MCF 10A (cell line): ENCODE measurements around the gene PHC3. TPM values are rescaled to one million over a fixed set of nuclear protein-coding genes. Genes with fewer than 3 reads are reported as not detected.

Source experiments
- BruUV-seq: library from RNA; stranded (reverse); fragments of 400-500 nt; replicated peaks from 2 replicates; lab custom pipeline; 2021; lab: Mats Ljungman, UMichigan
- CTCF ChIA-PET: fragments of 300-600 bp; sonication (Branson Sonifier 250); formaldehyde crosslinking; extraction: SDS; loops from one replicate; lab custom pipeline; 2021; ENCODE audit warnings: antibody characterized with exemption, inconsistent platforms; lab: Yijun Ruan, JAX
- POLR2A ChIA-PET: fragments of 300-600, 350-650 bp; sonication (Branson Sonifier 250); formaldehyde crosslinking; extraction: SDS; loops from one replicate; lab custom pipeline; 2020; ENCODE audit warnings: antibody characterized with exemption, inconsistent platforms; lab: Yijun Ruan, JAX
- DNase-seq: peaks from one replicate; pipeline ENCODE4 v3.0.0-alpha.2; 2018; ENCODE audit not compliant: unreplicated experiment
- H3K27ac Mint-ChIP-seq: one replicate; pipeline ENCODE4 v1.8.0; 2022; ENCODE audit warnings: mild to moderate bottlenecking, low read depth, mixed read lengths; ENCODE audit not compliant: unreplicated experiment
- H3K27me3 Mint-ChIP-seq: one replicate; pipeline ENCODE4 v1.8.0; 2022; ENCODE audit warnings: mixed read lengths; ENCODE audit not compliant: insufficient read depth, unreplicated experiment
- H3K36me3 Mint-ChIP-seq: one replicate; pipeline ENCODE4 v1.8.0; 2022; ENCODE audit warnings: mild to moderate bottlenecking, moderate library complexity, mixed read lengths; ENCODE audit not compliant: insufficient read depth, unreplicated experiment
- H3K4me1 Mint-ChIP-seq: one replicate; pipeline ENCODE4 v1.8.0; 2022; ENCODE audit warnings: mixed read lengths; ENCODE audit not compliant: insufficient read depth, unreplicated experiment
- H3K4me3 Mint-ChIP-seq: one replicate; pipeline ENCODE4 v1.8.0; 2022; ENCODE audit warnings: mild to moderate bottlenecking, moderate library complexity, mixed read lengths; ENCODE audit not compliant: unreplicated experiment
- H3K9me3 Mint-ChIP-seq: one replicate; pipeline ENCODE4 v1.8.0; 2022; ENCODE audit warnings: mixed read lengths; ENCODE audit not compliant: unreplicated experiment
- CTCF ChIP-seq: fragments of 200-600 bp; IDR thresholded peaks from one replicate; pipeline ENCODE4 v1.8.0; 2022; ENCODE audit warnings: antibody characterized with exemption, mild to moderate bottlenecking; ENCODE audit not compliant: unreplicated experiment
- intact Hi-C: fragments of 100-400 bp; cut with micrococcal nuclease; formaldehyde crosslinking; loops from 2 replicates; pipeline ENCODE4 v1.14.1; 2022
- total RNA-seq: library from RNA; stranded (reverse); gene quantifications from 2 replicates; pipeline ENCODE4 v1.2.3, GENCODE V29; 2022

PHC3 gene
- total RNA-seq, 1 experiment from 2014 or later: 54.3 TPM

GRCh38 chr3:170137986-170138385 lies 43.5 kb downstream of the PHC3 start:
- Mint-ChIP-seq H3K4me3 (no peak overlapping the region), H3K27me3 (no peaks in the 10 kb centered on the region), H3K9me3 (no peaks in the 10 kb centered on the region), H3K4me1 (no peaks in the 10 kb centered on the region), H3K27ac (no peak overlapping the region), H3K36me3 (peaks cover 65% of the 10 kb centered on the region)
- ChIA-PET POLR2A (no interaction called here), CTCF (interaction anchor here (1.9 kb wide), 1 partner anchor 9 kb away, joined by 8 read pairs; no protein-coding TSS in a partner anchor)
- peak; percentile 7 for DNase-seq
- no peak for TF ChIP-seq CTCF
- BruUV-seq: no TSS peak
- intact Hi-C loops: no loop called here

GRCh38 chr3:170132335-170132734 lies 49.2 kb downstream of the PHC3 start:
- peaks cover 11% of the 10 kb centered on the region for H3K4me1 Mint-ChIP-seq
- BruUV-seq: no TSS peak
- CTCF ChIA-PET: no interaction called here
- H3K36me3 Mint-ChIP-seq: peaks cover 72% of the 10 kb centered on the region
- H3K9me3 Mint-ChIP-seq: no peaks in the 10 kb centered on the region
- intact Hi-C loops: no loop called here
- TF ChIP-seq CTCF: no peak
- no peak for DNase-seq
- H3K27ac Mint-ChIP-seq: no peak overlapping the region
- no peaks in the 10 kb centered on the region for H3K27me3 Mint-ChIP-seq
- H3K4me3 Mint-ChIP-seq: no peak overlapping the region
- POLR2A ChIA-PET: interaction anchor here (1.6 kb wide), 1 partner anchor 9 kb away, joined by 7 read pairs; no protein-coding TSS in a partner anchor

GRCh38 chr3:170130532-170130931 lies 51.0 kb downstream of the PHC3 start:
- no peak for DNase-seq
- no peaks in the 10 kb centered on the region for H3K9me3 Mint-ChIP-seq
- TF ChIP-seq CTCF: no peak
- CTCF ChIA-PET: no interaction called here
- intact Hi-C loops: no loop called here
- BruUV-seq: no TSS peak
- POLR2A ChIA-PET: no interaction called here
- no peak overlapping the region for H3K4me3 Mint-ChIP-seq
- peaks cover 68% of the 10 kb centered on the region for H3K36me3 Mint-ChIP-seq
- H3K27ac Mint-ChIP-seq: no peak overlapping the region
- peaks cover 11% of the 10 kb centered on the region for H3K4me1 Mint-ChIP-seq
- H3K27me3 Mint-ChIP-seq: no peaks in the 10 kb centered on the region

- no peak for TF ChIP-seq CTCF
- H3K4me3 Mint-ChIP-seq: no peak overlapping the region
Observed at GRCh38 chr3:170128977-170129431, 52.5 kb downstream of the PHC3 start.

More at GRCh38 chr3:170128977-170129431, 52.5 kb downstream of the PHC3 start:
- peaks cover 56% of the 10 kb centered on the region for H3K36me3 Mint-ChIP-seq
- POLR2A ChIA-PET: interaction anchor here (0.6 to 1.5 kb wide), 3 partner anchors 10 to 50 kb away, joined by 3 to 4 read pairs (median 3); no protein-coding TSS in a partner anchor
- intact Hi-C loops: no loop called here
- H3K4me1 Mint-ChIP-seq: peaks cover 11% of the 10 kb centered on the region
- DNase-seq: peak; percentile 27
- no peaks in the 10 kb centered on the region for H3K9me3 Mint-ChIP-seq
- CTCF ChIA-PET: interaction anchor here (0.5 to 1.8 kb wide), 5 partner anchors 9 to 1101 kb away, joined by 3 to 8 read pairs (median 3); no protein-coding TSS in a partner anchor
- no peaks in the 10 kb centered on the region for H3K27me3 Mint-ChIP-seq
- peak overlapping the region; percentile 36 for H3K27ac Mint-ChIP-seq
- BruUV-seq: TSS peak; percentile 39
